ENCODE data around the gene BRF1. TPM values are rescaled to one million over a fixed set of nuclear protein-coding genes. Genes with fewer than 3 reads are reported as not detected.

The BRF1 gene
- total and polyA plus RNA-seq, 2 of the 8 experiments (the other 6 are each of a cell fraction or from before 2014, with no cell fraction given), result 7.7 to 18.3 TPM

DNA sequence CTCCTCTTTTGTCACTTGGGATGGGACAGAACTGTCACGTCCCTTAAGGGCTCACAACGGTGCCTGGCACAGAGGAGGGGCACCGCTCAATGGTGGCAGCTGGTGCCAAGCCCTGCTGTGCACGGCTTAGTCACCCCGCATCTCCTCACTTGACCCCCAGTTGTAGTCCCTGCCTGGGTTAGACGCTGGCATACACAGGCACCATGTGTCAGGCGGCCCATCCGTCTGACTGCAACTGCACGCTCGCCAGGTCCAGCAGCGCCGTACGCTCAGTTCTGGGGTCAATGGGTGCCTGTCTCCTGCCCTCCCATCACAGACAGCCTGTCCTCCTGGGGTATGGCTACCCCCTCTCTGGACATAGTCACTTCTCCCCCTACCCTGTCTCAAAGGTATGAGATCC lies 12.2 kb upstream of the BRF1 start:
- no peaks in the 10 kb centered on the region for H3K36me3 ChIP-seq (ENCODE audit: control insufficient read depth in 2 of 4, insufficient read depth in 4 of 4, low read length in 3 of 4)
- peak overlapping the region; percentile 97; the same call in 1 of the 2 replicates for H2BK15ac ChIP-seq (ENCODE audit: low read length)
- H3K56ac ChIP-seq (replicated peaks; ENCODE audit: insufficient read length, low read depth, low read length), result no peak overlapping the region
- H2AK5ac ChIP-seq (ENCODE audit: low read depth, low read length), result peak overlapping the region; percentile 33; the same call in 1 of the 2 replicates
- H3K14ac ChIP-seq (ENCODE audit: insufficient read length), result no peak overlapping the region
- no peak overlapping the region for H2BK120ac ChIP-seq (replicated peaks; ENCODE audit: low read depth, low read length)
- no peak overlapping the region for H4K5ac ChIP-seq (ENCODE audit: insufficient read length, low read depth, low read length)
- 88% methylated on average over 12 of the region's 13 CpGs; no CpG with 5 or more reads in 1 of the 2 experiments for WGBS, 2 experiments (ENCODE audit: extremely low coverage in 1 of 2, insufficient coverage in 1 of 2, insufficient read length in 1 of 2, insufficient replicate concordance in 2 of 2, low coverage in 1 of 2, low lambda C conversion rate in 2 of 2, missing lambda C conversion rate in 1 of 2)
- ChIA-PET CTCF (ENCODE audit: partially characterized antibody) (interaction anchor here (0.8 to 1.5 kb wide), 4 partner anchors 10 to 39 kb away, joined by 3 read pairs; no protein-coding TSS in a partner anchor), POLR2A (ENCODE audit: partially characterized antibody) (no interaction called here)
- peaks cover 0 to 16% (median 9%) of the 10 kb centered on the region in 4 experiments; a peak in 6 of 7 replicates for H3K4me1 ChIP-seq (replicated peaks in 1 of 4; ENCODE audit: control insufficient read depth in 3 of 4, insufficient read depth in 4 of 4, low read length in 3 of 4)
- H4K91ac ChIP-seq (replicated peaks; ENCODE audit: insufficient read length, low read length), result peak overlapping the region; percentile 11
- no peaks in the 10 kb centered on the region for H3K9me3 ChIP-seq (ENCODE audit: insufficient read depth in 2 of 2, low read depth in 1 of 2, low read length in 1 of 2)
- H3K9ac ChIP-seq (replicated peaks in 1 of 4; ENCODE audit: extremely low read depth in 1 of 4, low read depth in 3 of 4, low read length in 3 of 4), result no peak overlapping the region
- H3K27me3 ChIP-seq (replicated peaks in 1 of 4; ENCODE audit: control insufficient read depth in 3 of 4, extremely low read depth in 1 of 4, insufficient read depth in 3 of 4, low read length in 3 of 4), result peaks cover 0 to 4% (median 0%) of the 10 kb centered on the region in 4 experiments; a peak in 1 of 7 replicates
- no peak overlapping the region for H3K4ac ChIP-seq (replicated peaks; ENCODE audit: insufficient read length, low read depth, low read length)
- H4K20me1 ChIP-seq (replicated peaks in 1 of 2; ENCODE audit: control insufficient read depth in 1 of 2, insufficient read depth in 2 of 2, low read length in 2 of 2), result peaks cover 7 to 24% of the 10 kb centered on the region in 2 experiments
- no peak overlapping the region for H3K4me3 ChIP-seq (ENCODE audit: extremely low read depth in 1 of 4, insufficient read depth in 2 of 4, low read depth in 3 of 4, low read length in 4 of 4)
- no peak overlapping the region for H2BK20ac ChIP-seq (ENCODE audit: low read length)
- H2BK12ac ChIP-seq (ENCODE audit: low read depth, low read length), result peak overlapping the region; percentile 62; the same call in 1 of the 2 replicates
- peaks cover 13% of the 10 kb centered on the region for H3K79me1 ChIP-seq (ENCODE audit: low read depth, low read length)
- H2BK5ac ChIP-seq (ENCODE audit: low read depth, low read length), result no peak overlapping the region
- H3K18ac ChIP-seq (ENCODE audit: extremely low read depth, low read length), result no peak overlapping the region
- FAIRE-seq (no peak), DNase-seq (ENCODE audit: low read depth in 1 of 2, low spot score in 2 of 2) (no peak)
- H3K23me2 ChIP-seq (ENCODE audit: low read depth, low read length), result peaks cover 7% of the 10 kb centered on the region; the same call in 1 of the 2 replicates
- H3K27ac ChIP-seq (ENCODE audit: low read depth, low read length), result no peak overlapping the region
- H3K4me2 ChIP-seq (ENCODE audit: insufficient read depth in 1 of 2, low read depth in 2 of 2, low read length in 2 of 2), result no peak overlapping the region
- no peak overlapping the region for H3K23ac ChIP-seq (ENCODE audit: insufficient read length)
- H4K8ac ChIP-seq (ENCODE audit: extremely low read depth, insufficient read depth, low read length), result no peak overlapping the region; the same call in 1 of the 2 replicates
- no peak overlapping the region for H2AFZ ChIP-seq (ENCODE audit: low read length)
- H3K79me2 ChIP-seq (ENCODE audit: control insufficient read depth in 1 of 2, insufficient read depth in 2 of 2, low read length in 2 of 2), result peaks cover 7 to 24% of the 10 kb centered on the region in 2 experiments; a peak in 3 of 4 replicates
- TF ChIP-seq BRCA1 (IDR thresholded peaks at IDR 0.05; ENCODE audit: low read depth, low read length) (no peak), MAFK (IDR thresholded peaks at IDR 0.05; ENCODE audit: low read depth, low read length) (no peak), SRF (IDR thresholded peaks at IDR 0.05; ENCODE audit: low read depth, low read length) (no peak), SAP30 (IDR thresholded peaks at IDR 0.05; ENCODE audit: insufficient read depth, insufficient replicate concordance, low read length) (no peak), SP1 (IDR thresholded peaks at IDR 0.05; ENCODE audit: low read depth, low read length) (no peak), RAD21 (IDR thresholded peaks at IDR 0.05 in 1 of 2, conservative IDR thresholded peaks at IDR 0.05 in 1 of 2; ENCODE audit: low read depth in 2 of 2, low read length in 2 of 2) (no peak), EP300 (IDR thresholded peaks at IDR 0.05; ENCODE audit: borderline replicate concordance in 1 of 2, low read depth in 2 of 2, low read length in 2 of 2) (no peak)
